Astrocyte (in vitro differentiated cells and primary cell): Measurements from ENCODE around the gene ANKH. TPM values are rescaled to one million over a fixed set of nuclear protein-coding genes. Genes with fewer than 3 reads are reported as not detected.

ENCODE experiments used
- DNase-seq: peaks from one replicate; pipeline ENCODE4 v3.0.0-alpha.2; 2010; ENCODE audit warnings: low read depth
- FAIRE-seq: peaks from 2 replicates; lab custom pipeline; 2011; peaks lifted over from hg19 to GRCh38; lab: Jason Lieb, UNC
- H2AFZ ChIP-seq: 2 replicates; pipeline ENCODE4 v1.6.0; 2012; ENCODE audit warnings: low read depth, low read length, inconsistent platforms
- H3K27ac ChIP-seq: 2 replicates; pipeline ENCODE4 v1.5.1; 2011; ENCODE audit warnings: low read depth, low read length, inconsistent platforms
- H3K27me3 ChIP-seq: 2 replicates; pipeline ENCODE4 v1.6.0; 2011; ENCODE audit warnings: low read length, inconsistent platforms; ENCODE audit not compliant: insufficient read depth
- H3K36me3 ChIP-seq: 2 replicates; pipeline ENCODE4 v1.5.1; 2011; ENCODE audit warnings: low read length, inconsistent platforms; ENCODE audit not compliant: insufficient read depth
- H3K4me1 ChIP-seq: 2 replicates; pipeline ENCODE4 v1.5.1; 2011; ENCODE audit warnings: low read length, inconsistent platforms; ENCODE audit not compliant: insufficient read depth
- H3K4me2 ChIP-seq: 2 replicates; pipeline ENCODE4 v1.6.0; 2012; ENCODE audit warnings: low read length, inconsistent platforms
- H3K4me3 ChIP-seq: 2 replicates; pipeline ENCODE4 v1.5.1; 2011; ENCODE audit warnings: low read depth, mild to moderate bottlenecking, low read length, inconsistent platforms; ENCODE audit not compliant: insufficient read depth
- H3K79me2 ChIP-seq: 2 replicates; pipeline ENCODE4 v1.6.0; 2012; ENCODE audit warnings: mild to moderate bottlenecking, low read length, inconsistent platforms; ENCODE audit not compliant: insufficient read depth
- H3K9ac ChIP-seq: 2 replicates; pipeline ENCODE4 v1.6.0; 2012; ENCODE audit warnings: mild to moderate bottlenecking, low read length, inconsistent platforms
- H3K9me3 ChIP-seq: 2 replicates; pipeline ENCODE4 v1.5.1; 2012; ENCODE audit warnings: low read depth, mild to moderate bottlenecking, low read length, inconsistent platforms; ENCODE audit not compliant: insufficient read depth
- H4K20me1 ChIP-seq: 2 replicates; pipeline ENCODE4 v1.6.0; 2012; ENCODE audit warnings: low read length, inconsistent platforms; ENCODE audit not compliant: insufficient read depth
- H3K27ac Mint-ChIP-seq: one replicate; pipeline ENCODE4 v1.8.0; 2021; ENCODE audit warnings: mild to moderate bottlenecking, mixed read lengths; ENCODE audit not compliant: unreplicated experiment
- H3K27me3 Mint-ChIP-seq: one replicate; pipeline ENCODE4 v1.8.0; 2021; ENCODE audit warnings: low read depth, mixed read lengths; ENCODE audit not compliant: unreplicated experiment
- H3K36me3 Mint-ChIP-seq: one replicate; pipeline ENCODE4 v1.8.0; 2021; ENCODE audit warnings: low read depth, mixed read lengths; ENCODE audit not compliant: unreplicated experiment
- H3K4me1 Mint-ChIP-seq: one replicate; pipeline ENCODE4 v1.8.0; 2021; ENCODE audit warnings: low read depth, mixed read lengths; ENCODE audit not compliant: unreplicated experiment
- H3K4me3 Mint-ChIP-seq: one replicate; pipeline ENCODE4 v1.8.0; 2021; ENCODE audit warnings: mild to moderate bottlenecking, moderate library complexity, mixed read lengths; ENCODE audit not compliant: unreplicated experiment
- H3K9me3 Mint-ChIP-seq: one replicate; pipeline ENCODE4 v1.8.0; 2021; ENCODE audit warnings: mild to moderate bottlenecking, mixed read lengths; ENCODE audit not compliant: unreplicated experiment
- CTCF ChIP-seq: IDR thresholded peaks from 2 replicates; pipeline ENCODE4 v1.5.1; 2011; ENCODE audit warnings: low read depth, mild to moderate bottlenecking, inconsistent platforms, low read length, moderate library complexity; ENCODE audit not compliant: insufficient read depth
- EZH2 ChIP-seq: IDR thresholded peaks from 2 replicates; pipeline ENCODE4 v1.6.1; 2012; ENCODE audit warnings: mild to moderate bottlenecking, low read length, inconsistent platforms; ENCODE audit not compliant: insufficient read depth
- total RNA-seq: library from RNA; stranded (reverse); gene quantifications from 2 replicates; pipeline ENCODE4 v1.2.1, GENCODE V29; 2021

The ANKH gene
- total RNA-seq, 1 donor from 2014 or later, result 15.8 TPM

GRCh38 chr5:14767735-14768507 is 103.7 kb downstream of the ANKH start:
- Mint-ChIP-seq H3K27me3 (no peaks in the 10 kb centered on the region), H3K4me3 (no peak overlapping the region), H3K27ac (no peak overlapping the region), H3K4me1 (no peaks in the 10 kb centered on the region), H3K9me3 (no peaks in the 10 kb centered on the region), H3K36me3 (peaks cover 1% of the 10 kb centered on the region)
- Histone ChIP-seq H3K36me3 (no peaks in the 10 kb centered on the region), H3K79me2 (no peaks in the 10 kb centered on the region), H2AFZ (no peak overlapping the region), H3K27me3 (no peaks in the 10 kb centered on the region), H3K9ac (no peak overlapping the region), H3K4me2 (no peak overlapping the region), H3K4me1 (no peaks in the 10 kb centered on the region), H3K9me3 (no peaks in the 10 kb centered on the region), H3K4me3 (no peak overlapping the region), H3K27ac (no peak overlapping the region), H4K20me1 (no peaks in the 10 kb centered on the region)
- FAIRE-seq (no peak), DNase-seq (no peak)
- TF ChIP-seq CTCF, result no peak
- no peak for TF ChIP-seq EZH2

- Mint-ChIP-seq H3K9me3 (no peaks in the 10 kb centered on the region), H3K36me3 (peaks cover 1% of the 10 kb centered on the region), H3K27ac (no peak overlapping the region), H3K4me3 (no peak overlapping the region), H3K27me3 (no peaks in the 10 kb centered on the region), H3K4me1 (no peaks in the 10 kb centered on the region)
- H3K4me1 ChIP-seq, result no peaks in the 10 kb centered on the region
- DNase-seq, result no peak
- H3K4me3 ChIP-seq, result no peak overlapping the region
- H3K9me3 ChIP-seq, result no peaks in the 10 kb centered on the region
- no peak overlapping the region for H3K4me2 ChIP-seq
- no peak for FAIRE-seq
- H3K27me3 ChIP-seq, result no peaks in the 10 kb centered on the region
- TF ChIP-seq CTCF, result no peak
- TF ChIP-seq EZH2, result no peak
- H3K36me3 ChIP-seq, result no peaks in the 10 kb centered on the region
- H4K20me1 ChIP-seq, result no peaks in the 10 kb centered on the region
- no peak overlapping the region for H3K27ac ChIP-seq
- H3K79me2 ChIP-seq, result no peaks in the 10 kb centered on the region
- no peak overlapping the region for H2AFZ ChIP-seq
- no peak overlapping the region for H3K9ac ChIP-seq
Observed at GRCh38 chr5:14767053-14767452, 104.5 kb downstream of the ANKH start.

- Histone ChIP-seq H3K36me3 (no peaks in the 10 kb centered on the region), H4K20me1 (no peaks in the 10 kb centered on the region), H3K27me3 (no peaks in the 10 kb centered on the region), H3K27ac (no peak overlapping the region), H3K4me3 (no peak overlapping the region), H3K9me3 (no peaks in the 10 kb centered on the region), H3K79me2 (no peaks in the 10 kb centered on the region), H3K9ac (no peak overlapping the region), H3K4me1 (no peaks in the 10 kb centered on the region), H2AFZ (no peak overlapping the region), H3K4me2 (no peak overlapping the region)
- Mint-ChIP-seq H3K36me3 (peaks cover 2% of the 10 kb centered on the region), H3K27me3 (no peaks in the 10 kb centered on the region), H3K4me3 (no peak overlapping the region), H3K9me3 (no peaks in the 10 kb centered on the region), H3K4me1 (no peaks in the 10 kb centered on the region), H3K27ac (no peak overlapping the region)
- DNase-seq, result no peak
- TF ChIP-seq CTCF (no peak), EZH2 (no peak)
- FAIRE-seq, result no peak
Observed at GRCh38 chr5:14766584-14766983, 105.0 kb downstream of the ANKH start.
